ENCODE data around the gene PPP1R10.

- no peak for TF ChIP-seq EZH2phosphoT487 (IDR thresholded peaks at IDR 0.05; ENCODE audit: insufficient read depth, low read depth)
- TF ChIP-seq EZH2 (IDR thresholded peaks at IDR 0.05; ENCODE audit: insufficient read depth, poor library complexity, severe bottlenecking), result no peak
Measured at GRCh38 chr6:30657454-30657853, 40.4 kb upstream of the PPP1R10 start.
